Liver (tissue), 9 donors: ENCODE measurements around the gene AUP1. TPM values are rescaled to one million over a fixed set of nuclear protein-coding genes. Genes with fewer than 3 reads are reported as not detected.

Experiments used
- DNase-seq: peaks from one replicate; pipeline ENCODE4 v3.0.0-alpha.2; 2017; ENCODE audit warnings: low spot score
- H3K27ac ChIP-seq, 2 donors: one replicate each; pipeline ENCODE4 v1.7.0; 2013; ENCODE audit warnings: inconsistent platforms in 2 of 2, low read length in 2 of 2, control low read depth in 1 of 2, low read depth in 1 of 2, mild to moderate bottlenecking in 1 of 2
- H3K27me3 ChIP-seq, 4 donors: one replicate each; pipeline versions ENCODE4 v1.6.1 to v1.7.0; 2013; ENCODE audit warnings: low read length in 3 of 4, inconsistent platforms in 1 of 4, mild to moderate bottlenecking in 1 of 4, moderate library complexity in 1 of 4; ENCODE audit not compliant: control insufficient read depth in 4 of 4, insufficient read depth in 4 of 4
- H3K36me3 ChIP-seq, 4 donors: one replicate each; pipeline versions ENCODE4 v1.6.1 to v1.7.0; 2013; ENCODE audit warnings: low read length in 3 of 4, mild to moderate bottlenecking in 3 of 4, low read depth in 1 of 4, moderate library complexity in 1 of 4; ENCODE audit not compliant: control insufficient read depth in 4 of 4, insufficient read depth in 3 of 4
- H3K4me1 ChIP-seq, 4 donors: one replicate each; pipeline versions ENCODE4 v1.6.1 to v1.7.0; 2013; ENCODE audit warnings: low read length in 3 of 4, mild to moderate bottlenecking in 3 of 4, moderate library complexity in 1 of 4; ENCODE audit not compliant: control insufficient read depth in 4 of 4, insufficient read depth in 4 of 4
- H3K4me3 ChIP-seq, 3 donors: one replicate each; pipeline versions ENCODE4 v1.6.1 to v1.7.0; 2013; ENCODE audit warnings: low read length in 3 of 3, control low read depth in 1 of 3, low read depth in 1 of 3, mild to moderate bottlenecking in 1 of 3
- H3K9ac ChIP-seq, 2 donors: one replicate each; pipeline ENCODE4 v1.7.0; 2013; ENCODE audit warnings: low read length in 2 of 2, mild to moderate bottlenecking in 2 of 2, moderate library complexity in 2 of 2, control low read depth in 1 of 2, low read depth in 1 of 2
- H3K9me3 ChIP-seq, 4 donors: one replicate each; pipeline versions ENCODE4 v1.6.1 to v1.7.0; 2013; ENCODE audit warnings: low read length in 3 of 4; ENCODE audit not compliant: control insufficient read depth in 4 of 4
- ATF3 ChIP-seq: IDR thresholded peaks from 2 replicates; pipeline ENCODE4 v1.6.1; 2016; ENCODE audit warnings: antibody characterized with exemption
- CTCF ChIP-seq: fragments of 150-350 bp; IDR thresholded peaks from 2 replicates; pipeline ENCODE4 v1.5.1; 2017; ENCODE audit warnings: improper control_type of control experiment, low read depth, low read length; ENCODE audit not compliant: missing input control
- EGR1 ChIP-seq, 2 donors: IDR thresholded peaks; 2 replicates each; pipeline ENCODE4 v1.6.1; 2016 to 2018; ENCODE audit warnings: antibody characterized with exemption in 2 of 2, low read depth in 2 of 2
- FOXA1 ChIP-seq: IDR thresholded peaks from 2 replicates; pipeline ENCODE4 v1.6.1; 2016; ENCODE audit warnings: antibody characterized with exemption
- FOXA2 ChIP-seq: IDR thresholded peaks from 2 replicates; pipeline ENCODE4 v1.6.1; 2016; ENCODE audit warnings: antibody characterized with exemption
- GABPA ChIP-seq, 2 donors: IDR thresholded peaks in 1 of 2; conservative IDR thresholded peaks in 1 of 2; 2 replicates each; pipeline ENCODE4 v1.6.1; 2016; ENCODE audit warnings: antibody characterized with exemption in 2 of 2, mild to moderate bottlenecking in 1 of 2, moderate library complexity in 1 of 2
- HNF4A ChIP-seq, 2 donors: conservative IDR thresholded peaks; 2 replicates each; pipeline ENCODE4 v1.6.1; 2016; ENCODE audit warnings: antibody characterized with exemption in 2 of 2, mild to moderate bottlenecking in 2 of 2
- HNF4G ChIP-seq: IDR thresholded peaks from 2 replicates; pipeline ENCODE4 v1.6.1; 2016; ENCODE audit warnings: antibody characterized with exemption
- JUND ChIP-seq, 2 donors: IDR thresholded peaks; 2 replicates each; pipeline ENCODE4 v1.6.1; 2016; ENCODE audit warnings: antibody characterized with exemption in 2 of 2
- MAX ChIP-seq: IDR thresholded peaks from 2 replicates; pipeline ENCODE4 v1.6.1; 2016; ENCODE audit warnings: antibody characterized with exemption
- NR2F2 ChIP-seq: IDR thresholded peaks from 2 replicates; pipeline ENCODE4 v1.6.1; 2016; ENCODE audit warnings: antibody characterized with exemption
- RAD21 ChIP-seq, 2 donors: IDR thresholded peaks; 2 replicates each; pipeline ENCODE4 v1.6.1; 2016; ENCODE audit warnings: antibody characterized with exemption in 2 of 2, mild to moderate bottlenecking in 2 of 2
- REST ChIP-seq: IDR thresholded peaks from 2 replicates; pipeline ENCODE4 v1.6.1; 2016; ENCODE audit warnings: antibody characterized with exemption, mild to moderate bottlenecking
- RXRA ChIP-seq, 2 donors: IDR thresholded peaks; 2 replicates each; pipeline ENCODE4 v1.6.1; 2017 to 2018; ENCODE audit warnings: antibody characterized with exemption in 2 of 2, mild to moderate bottlenecking in 1 of 2
- SP1 ChIP-seq: IDR thresholded peaks from 2 replicates; pipeline ENCODE4 v1.6.1; 2018; ENCODE audit warnings: antibody characterized with exemption, mild to moderate bottlenecking
- TAF1 ChIP-seq: conservative IDR thresholded peaks from 2 replicates; pipeline ENCODE4 v1.6.1; 2016; ENCODE audit warnings: antibody characterized with exemption, mild to moderate bottlenecking
- YY1 ChIP-seq: IDR thresholded peaks from 2 replicates; pipeline ENCODE4 v1.6.1; 2016; ENCODE audit warnings: antibody characterized with exemption, mild to moderate bottlenecking
- ZBTB33 ChIP-seq: IDR thresholded peaks from 2 replicates; pipeline ENCODE4 v1.6.1; 2016; ENCODE audit warnings: antibody characterized with exemption
- WGBS: extraction: QIAGEN DNeasy Blood & Tissue Kit; methylation state at CpG from one replicate; pipeline ENCODE4 v1.1.7; 2013; 5-methylcytosine and 5-hydroxymethylcytosine counted together
- polyA plus RNA-seq, 2 donors: library from polyadenylated mRNA; stranded (reverse) in 1 of 2; unstranded in 1 of 2; fragments of 200-250 nt in 1 of 2; fragments of >200 nt in 1 of 2; fragmentation: Nextera tagmentation in 1 of 2; extraction: Ambion mirVana in 1 of 2; gene quantifications; one replicate each; pipeline versions ENCODE4 v1.2.1 to v1.2.3, GENCODE V29; 2013 to 2015
- total RNA-seq, 2 donors: library from RNA; depleted of rRNA; stranded (reverse); fragments of >200 nt; gene quantifications; one replicate each; pipeline ENCODE4 v1.2.3, GENCODE V29; 2014
- donor health status: healthy.
- donor health status: healthy.
- donor health status: healthy.
- donor health status: healthy.
- donor health status: healthy.

The AUP1 gene
- total and polyA plus RNA-seq, 4 donors = 62.6 to 126 (median 109) TPM

- Histone ChIP-seq H3K36me3 (no peaks in the 10 kb centered on the region), H3K27me3 (no peaks in the 10 kb centered on the region), H3K4me1 (peaks cover 5 to 19% (median 12%) of the 10 kb centered on the region in 4 donors), H3K4me3 (no peak overlapping the region), H3K27ac (no peak overlapping the region), H3K9me3 (no peaks in the 10 kb centered on the region), H3K9ac (no peak overlapping the region)
- WGBS = 75% methylated on average over 7 of the region's 7 CpGs
- no peak for TF ChIP-seq ATF3
- TF ChIP-seq SP1 = no peak
- no peak for TF ChIP-seq CTCF
- TF ChIP-seq JUND (IDR thresholded peaks at IDR 0.05) = no peak
- TF ChIP-seq FOXA2 = no peak
- DNase-seq = no peak
These were observed 20.7 kb upstream of the AUP1 start for GRCh38 chr2:74550231-74550630.

GRCh38 chr2:74548900-74549826 lies 19.7 kb upstream of the AUP1 start:
- no peaks in the 10 kb centered on the region for H3K9me3 ChIP-seq
- H3K9ac ChIP-seq = peak overlapping the region in 1 of 2 donors; percentile 47
- peaks cover 5 to 16% (median 10%) of the 10 kb centered on the region in 4 donors for H3K4me1 ChIP-seq
- H3K27me3 ChIP-seq = no peaks in the 10 kb centered on the region
- 4% methylated on average over 85 of the region's 85 CpGs for WGBS
- TF ChIP-seq RAD21 (IDR thresholded peaks at IDR 0.05) (no peak), NR2F2 (no peak), HNF4A (conservative IDR thresholded peaks at IDR 0.05) (no peak), RXRA (IDR thresholded peaks at IDR 0.05) (no peak), ATF3 (no peak), TAF1 (no peak), EGR1 (IDR thresholded peaks at IDR 0.05; ENCODE audit: low read depth in 2 of 2) (no peak), SP1 (no peak), FOXA1 (no peak), REST (no peak), JUND (IDR thresholded peaks at IDR 0.05) (no peak), MAX (no peak), HNF4G (no peak), GABPA (IDR thresholded peaks at IDR 0.05 in 1 of 2, conservative IDR thresholded peaks at IDR 0.05 in 1 of 2) (no peak), YY1 (no peak), CTCF (no peak), FOXA2 (no peak), ZBTB33 (no peak)
- peak; percentile 58 for DNase-seq
- no peaks in the 10 kb centered on the region for H3K36me3 ChIP-seq
- peak overlapping the region; percentile 24 to 58 (median 56) for H3K4me3 ChIP-seq
- H3K27ac ChIP-seq = no peak overlapping the region
